Muscle of leg (tissue), 11 donors: Measurements from ENCODE around the gene DNAJB6. TPM values are rescaled to one million over a fixed set of nuclear protein-coding genes. Genes with fewer than 3 reads are reported as not detected.

Source experiments
- DNase-seq: peaks from one replicate; pipeline ENCODE4 v3.0.0; 2013
- H3K27ac ChIP-seq: one replicate; pipeline ENCODE4 v1.5.1; 2013; ENCODE audit warnings: mild to moderate bottlenecking, low read length, control low read depth
- H3K27me3 ChIP-seq: one replicate; pipeline ENCODE4 v1.6.1; 2013; ENCODE audit warnings: low read length; ENCODE audit not compliant: control insufficient read depth, insufficient read depth
- H3K36me3 ChIP-seq: one replicate; pipeline ENCODE4 v1.6.1; 2013; ENCODE audit warnings: low read length; ENCODE audit not compliant: control insufficient read depth, insufficient read depth
- H3K4me1 ChIP-seq: one replicate; pipeline ENCODE4 v1.6.1; 2013; ENCODE audit warnings: low read length; ENCODE audit not compliant: control insufficient read depth, insufficient read depth
- H3K4me3 ChIP-seq: one replicate; pipeline ENCODE4 v1.5.1; 2013; ENCODE audit warnings: low read length, control low read depth
- H3K9me3 ChIP-seq: replicated peaks from 2 replicates; pipeline ENCODE4 v1.6.1; 2013; ENCODE audit warnings: low read depth, low read length; ENCODE audit not compliant: control insufficient read depth
- WGBS: methylation state at CpG from one replicate; pipeline ENCODE4 v1.1.5; 2013; ENCODE audit warnings: missing lambda C conversion rate; ENCODE audit not compliant: insufficient coverage; 5-methylcytosine and 5-hydroxymethylcytosine counted together
- polyA plus RNA-seq, 8 donors: library from polyadenylated mRNA; unstranded; fragments of 120-200 nt; gene quantifications; one replicate each; pipeline versions ENCODE4 v1.2.1 to v1.2.3, GENCODE V29; 2013; ENCODE audit warnings: inconsistent platforms in 1 of 8, low replicate concordance in 1 of 8; ENCODE audit not compliant: insufficient read length in 8 of 8, insufficient read depth in 1 of 8
- total RNA-seq: library from RNA; stranded (reverse); fragments of 120-200 nt; gene quantifications from one replicate; pipeline ENCODE4 v1.2.4, GENCODE V29; 2013

The DNAJB6 gene
- total and polyA plus RNA-seq, 9 donors = 76.1 to 137 (median 121) TPM

GRCh38 chr7:157408258-157409101 is 71.7 kb downstream of the DNAJB6 start:
- Histone ChIP-seq H3K9me3 (no peaks in the 10 kb centered on the region), H3K4me1 (peaks cover 24% of the 10 kb centered on the region), H3K27ac (no peak overlapping the region), H3K36me3 (peaks cover 36% of the 10 kb centered on the region), H3K27me3 (no peaks in the 10 kb centered on the region), H3K4me3 (no peak overlapping the region)
- no peak for DNase-seq
- 87% methylated on average over 26 of the region's 29 CpGs for WGBS

GRCh38 chr7:157409149-157409752 is 72.4 kb downstream of the DNAJB6 start:
- no peak for DNase-seq
- Histone ChIP-seq H3K9me3 (no peaks in the 10 kb centered on the region), H3K27me3 (no peaks in the 10 kb centered on the region), H3K4me3 (no peak overlapping the region), H3K36me3 (peaks cover 36% of the 10 kb centered on the region), H3K27ac (no peak overlapping the region), H3K4me1 (peaks cover 21% of the 10 kb centered on the region)
- 72% methylated on average over 16 of the region's 28 CpGs for WGBS

GRCh38 chr7:157409753-157410727 is 73.2 kb downstream of the DNAJB6 start:
- peaks cover 41% of the 10 kb centered on the region for H3K36me3 ChIP-seq
- DNase-seq = no peak
- no peak overlapping the region for H3K4me3 ChIP-seq
- H3K27ac ChIP-seq = no peak overlapping the region
- peaks cover 21% of the 10 kb centered on the region for H3K4me1 ChIP-seq
- 95% methylated on average over 77 of the region's 78 CpGs for WGBS
- H3K9me3 ChIP-seq = no peaks in the 10 kb centered on the region
- H3K27me3 ChIP-seq = no peaks in the 10 kb centered on the region

- H3K4me1 ChIP-seq = peaks cover 11% of the 10 kb centered on the region
- no peaks in the 10 kb centered on the region for H3K9me3 ChIP-seq
- peaks cover 49% of the 10 kb centered on the region for H3K36me3 ChIP-seq
- no peak for DNase-seq
- H3K27me3 ChIP-seq = no peaks in the 10 kb centered on the region
- H3K4me3 ChIP-seq = no peak overlapping the region
- WGBS = 96% methylated on average over 27 of the region's 33 CpGs
- no peak overlapping the region for H3K27ac ChIP-seq
These were observed 74.2 kb downstream of the DNAJB6 start for GRCh38 chr7:157410831-157411556.

GRCh38 chr7:157411580-157411979 is 74.8 kb downstream of the DNAJB6 start:
- 85% methylated on average over 14 of the region's 19 CpGs for WGBS
- Histone ChIP-seq H3K4me1 (peaks cover 5% of the 10 kb centered on the region), H3K4me3 (no peak overlapping the region), H3K27ac (no peak overlapping the region), H3K27me3 (no peaks in the 10 kb centered on the region), H3K36me3 (peaks cover 50% of the 10 kb centered on the region), H3K9me3 (no peaks in the 10 kb centered on the region)
- no peak for DNase-seq

- Histone ChIP-seq H3K27ac (no peak overlapping the region), H3K9me3 (no peaks in the 10 kb centered on the region), H3K36me3 (peaks cover 50% of the 10 kb centered on the region), H3K4me3 (no peak overlapping the region), H3K4me1 (peaks cover under 1% of the 10 kb centered on the region), H3K27me3 (no peaks in the 10 kb centered on the region)
- WGBS = 96% methylated on average over 8 of the region's 11 CpGs
- DNase-seq = no peak
These were observed 75.2 kb downstream of the DNAJB6 start for GRCh38 chr7:157412021-157412443.

- WGBS = 93% methylated on average over 24 of the region's 26 CpGs
- no peak for DNase-seq
- H3K36me3 ChIP-seq = peaks cover 49% of the 10 kb centered on the region
These were observed 75.8 kb downstream of the DNAJB6 start for GRCh38 chr7:157412491-157413180.

GRCh38 chr7:157413881-157414701 is 77.3 kb downstream of the DNAJB6 start:
- peaks cover 49% of the 10 kb centered on the region for H3K36me3 ChIP-seq
- WGBS = 91% methylated on average over 45 of the region's 49 CpGs
- H3K9me3 ChIP-seq = no peaks in the 10 kb centered on the region
- H3K4me3 ChIP-seq = no peak overlapping the region
- H3K27me3 ChIP-seq = no peaks in the 10 kb centered on the region
- no peaks in the 10 kb centered on the region for H3K4me1 ChIP-seq
- DNase-seq = no peak
- no peak overlapping the region for H3K27ac ChIP-seq

More at GRCh38 chr7:157412491-157413180, 75.8 kb downstream of the DNAJB6 start:
- H3K4me1 ChIP-seq = no peaks in the 10 kb centered on the region
- no peaks in the 10 kb centered on the region for H3K9me3 ChIP-seq
- no peak overlapping the region for H3K4me3 ChIP-seq
- H3K27me3 ChIP-seq = no peaks in the 10 kb centered on the region
- H3K27ac ChIP-seq = no peak overlapping the region
